ENCODE results near the gene CALHM5.

CALHM5 gene

GRCh38 chr6:116511424-116512110 lies at the start of gene CALHM5:
TSS of gene CALHM5 (plus strand) at chr6:116511639. CDS start at chr6:116511697, 58 bp downstream.
- TF ChIP-seq, protein P1, sequence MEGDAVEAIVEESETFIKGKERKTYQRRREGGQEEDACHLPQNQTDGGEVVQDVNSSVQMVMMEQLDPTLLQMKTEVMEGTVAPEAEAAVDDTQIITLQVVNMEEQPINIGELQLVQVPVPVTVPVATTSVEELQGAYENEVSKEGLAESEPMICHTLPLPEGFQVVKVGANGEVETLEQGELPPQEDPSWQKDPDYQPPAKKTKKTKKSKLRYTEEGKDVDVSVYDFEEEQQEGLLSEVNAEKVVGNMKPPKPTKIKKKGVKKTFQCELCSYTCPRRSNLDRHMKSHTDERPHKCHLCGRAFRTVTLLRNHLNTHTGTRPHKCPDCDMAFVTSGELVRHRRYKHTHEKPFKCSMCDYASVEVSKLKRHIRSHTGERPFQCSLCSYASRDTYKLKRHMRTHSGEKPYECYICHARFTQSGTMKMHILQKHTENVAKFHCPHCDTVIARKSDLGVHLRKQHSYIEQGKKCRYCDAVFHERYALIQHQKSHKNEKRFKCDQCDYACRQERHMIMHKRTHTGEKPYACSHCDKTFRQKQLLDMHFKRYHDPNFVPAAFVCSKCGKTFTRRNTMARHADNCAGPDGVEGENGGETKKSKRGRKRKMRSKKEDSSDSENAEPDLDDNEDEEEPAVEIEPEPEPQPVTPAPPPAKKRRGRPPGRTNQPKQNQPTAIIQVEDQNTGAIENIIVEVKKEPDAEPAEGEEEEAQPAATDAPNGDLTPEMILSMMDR (IDR thresholded peaks at IDR 0.05) = peak; percentile 68

DNA sequence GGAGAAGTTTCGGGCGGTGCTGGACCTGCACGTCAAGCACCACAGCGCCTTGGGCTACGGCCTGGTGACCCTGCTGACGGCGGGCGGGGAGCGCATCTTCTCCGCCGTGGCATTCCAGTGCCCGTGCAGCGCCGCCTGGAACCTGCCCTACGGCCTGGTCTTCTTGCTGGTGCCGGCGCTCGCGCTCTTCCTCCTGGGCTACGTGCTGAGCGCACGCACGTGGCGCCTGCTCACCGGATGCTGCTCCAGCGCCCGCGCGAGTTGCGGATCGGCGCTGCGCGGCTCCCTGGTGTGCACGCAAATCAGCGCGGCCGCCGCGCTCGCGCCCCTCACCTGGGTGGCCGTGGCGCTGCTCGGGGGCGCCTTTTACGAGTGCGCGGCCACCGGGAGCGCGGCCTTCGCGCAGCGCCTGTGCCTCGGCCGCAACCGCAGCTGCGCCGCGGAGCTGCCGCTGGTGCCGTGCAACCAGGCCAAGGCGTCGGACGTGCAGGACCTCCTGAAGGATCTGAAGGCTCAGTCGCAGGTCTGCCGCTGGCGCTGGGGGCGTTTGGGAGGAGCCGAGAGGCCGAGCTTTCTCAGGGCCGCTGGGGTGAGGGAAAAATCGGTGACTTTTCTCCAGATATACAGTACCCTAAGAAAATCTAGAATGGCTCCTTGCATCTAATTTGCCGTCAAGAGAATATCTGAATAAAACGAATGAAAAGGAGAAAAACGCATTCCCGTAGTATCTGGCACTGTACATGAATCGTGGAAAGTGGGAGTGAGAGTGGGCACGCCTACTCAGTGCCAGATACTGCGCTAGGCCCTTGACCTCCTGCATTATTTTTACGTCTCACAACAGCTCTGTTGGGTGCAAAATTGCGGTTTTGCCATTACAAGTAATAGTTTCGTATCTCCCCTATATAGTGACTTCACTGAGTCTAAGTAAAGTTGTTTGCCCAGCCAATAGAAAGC lies 49.2 kb upstream of the CALHM5 start:
- TF ChIP-seq, protein P1 (IDR thresholded peaks at IDR 0.05) = no peak

DNA sequence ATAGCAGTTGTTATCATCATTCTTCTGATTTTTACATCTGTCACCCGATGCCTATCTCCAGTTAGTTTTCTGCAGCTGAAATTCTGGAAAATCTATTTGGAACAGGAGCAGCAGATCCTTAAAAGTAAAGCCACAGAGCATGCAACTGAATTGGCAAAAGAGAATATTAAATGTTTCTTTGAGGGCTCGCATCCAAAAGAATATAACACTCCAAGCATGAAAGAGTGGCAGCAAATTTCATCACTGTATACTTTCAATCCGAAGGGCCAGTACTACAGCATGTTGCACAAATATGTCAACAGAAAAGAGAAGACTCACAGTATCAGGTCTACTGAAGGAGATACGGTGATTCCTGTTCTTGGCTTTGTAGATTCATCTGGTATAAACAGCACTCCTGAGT lies 48.1 kb upstream of the CALHM5 start:
- TF ChIP-seq, protein P1 (IDR thresholded peaks at IDR 0.05) = no peak

DNA sequence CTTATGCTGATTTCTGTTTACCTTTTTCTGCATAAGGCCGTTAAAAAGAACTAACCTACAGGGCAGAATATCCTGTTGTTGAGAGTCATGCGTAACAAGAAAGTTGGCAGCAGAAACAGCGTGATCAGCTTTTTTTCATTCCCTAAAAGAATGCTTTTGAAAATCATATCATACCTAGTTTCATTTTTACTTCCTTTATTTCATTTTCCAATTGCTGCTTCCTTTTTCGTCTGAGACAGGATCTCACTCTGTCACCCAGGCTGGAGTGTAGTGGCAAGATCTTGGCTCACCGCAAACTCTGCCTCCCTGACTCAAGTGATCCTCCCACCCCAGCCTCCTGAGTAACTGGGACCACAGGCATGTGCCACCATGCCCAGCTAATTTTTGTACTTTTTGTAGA lies 46.2 kb upstream of the CALHM5 start:
- TF ChIP-seq, protein P1 (IDR thresholded peaks at IDR 0.05) = no peak

DNA sequence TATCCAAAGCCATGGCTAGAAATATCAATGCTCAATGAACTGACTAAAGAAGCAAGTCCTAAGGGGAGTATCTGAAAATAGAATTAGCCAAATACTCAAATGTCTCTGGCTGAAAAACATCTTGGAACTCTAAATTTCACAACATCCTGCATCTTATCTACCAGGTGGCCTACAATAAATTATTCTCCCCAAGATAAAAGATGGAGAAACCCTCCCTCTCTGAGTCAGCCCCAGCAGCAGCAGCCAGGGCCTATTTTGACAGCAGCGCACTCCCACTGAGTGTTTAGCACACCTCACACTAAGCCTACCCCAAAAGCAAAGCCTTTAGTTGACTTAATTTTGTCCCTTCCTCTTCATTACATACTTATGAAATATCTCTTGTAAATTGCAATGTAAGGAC lies 44.3 kb upstream of the CALHM5 start:
- TF ChIP-seq, protein P1 (IDR thresholded peaks at IDR 0.05) = no peak

- TF ChIP-seq, protein P1 (IDR thresholded peaks at IDR 0.05) = no peak
These were observed 43.9 kb upstream of the CALHM5 start for GRCh38 chr6:116467514-116467913.

- TF ChIP-seq, protein P1 (IDR thresholded peaks at IDR 0.05) = no peak
These were observed 43.1 kb upstream of the CALHM5 start for GRCh38 chr6:116468293-116468692.
